Activated CD8-positive, alpha-beta T cell treated with anti-CD3 and anti-CD28 coated beads, Interleukin-2, amount 10 ng/mL, durations not matched to agents 7 days and 5 days (primary cell): ENCODE measurements around the gene CBX7. TPM values are rescaled to one million over a fixed set of nuclear protein-coding genes. Genes with fewer than 3 reads are reported as not detected.
"Not testable (repeated sequence)": the region's sequence is repeated elsewhere in the genome, so short reads cannot be mapped to it uniquely, and the experiment has no call there.

Source experiments
- ATAC-seq: fragments of 150-1000 bp; cut with Tn5 transposase; one replicate; pipeline ENCODE4 v1.10.0; 2021; ENCODE audit warnings: moderate library complexity
- CTCF ChIA-PET: fragments of 350-600 bp; sonication (Branson Sonifier 250); formaldehyde crosslinking; loops from one replicate; lab custom pipeline; 2021; ENCODE audit warnings: antibody characterized with exemption; lab: Charles Lee
- POLR2A ChIA-PET: fragments of 350-600 bp; sonication (Branson Sonifier 250); formaldehyde crosslinking; loops from one replicate; lab custom pipeline; 2021; ENCODE audit warnings: antibody characterized with exemption; lab: Charles Lee
- DNase-seq: peaks from one replicate; pipeline ENCODE4 v3.0.0-alpha.2; 2020
- H3K27ac Mint-ChIP-seq: one replicate; pipeline ENCODE4 v1.8.0; 2021; ENCODE audit warnings: mild to moderate bottlenecking, mixed read lengths
- H3K27me3 Mint-ChIP-seq: one replicate; pipeline ENCODE4 v1.8.0; 2021; ENCODE audit warnings: low read depth, mixed read lengths
- H3K36me3 Mint-ChIP-seq: one replicate; pipeline ENCODE4 v1.8.0; 2021; ENCODE audit warnings: low read depth, mixed read lengths
- H3K4me1 Mint-ChIP-seq: one replicate; pipeline ENCODE4 v1.8.0; 2021; ENCODE audit warnings: low read depth, mixed read lengths
- H3K4me3 Mint-ChIP-seq: one replicate; pipeline ENCODE4 v1.8.0; 2021; ENCODE audit warnings: mild to moderate bottlenecking, mixed read lengths
- H3K9me3 Mint-ChIP-seq: one replicate; pipeline ENCODE4 v1.8.0; 2022; ENCODE audit warnings: mixed read lengths; ENCODE audit not compliant: insufficient read depth
- total RNA-seq, 2 experiments: library from RNA; stranded (reverse); gene quantifications; one replicate each; pipeline ENCODE4 v1.2.3, GENCODE V29; 2021

The CBX7 gene
- total RNA-seq, 2 experiments from 2014 or later: 8.6 to 8.7 TPM

DNA sequence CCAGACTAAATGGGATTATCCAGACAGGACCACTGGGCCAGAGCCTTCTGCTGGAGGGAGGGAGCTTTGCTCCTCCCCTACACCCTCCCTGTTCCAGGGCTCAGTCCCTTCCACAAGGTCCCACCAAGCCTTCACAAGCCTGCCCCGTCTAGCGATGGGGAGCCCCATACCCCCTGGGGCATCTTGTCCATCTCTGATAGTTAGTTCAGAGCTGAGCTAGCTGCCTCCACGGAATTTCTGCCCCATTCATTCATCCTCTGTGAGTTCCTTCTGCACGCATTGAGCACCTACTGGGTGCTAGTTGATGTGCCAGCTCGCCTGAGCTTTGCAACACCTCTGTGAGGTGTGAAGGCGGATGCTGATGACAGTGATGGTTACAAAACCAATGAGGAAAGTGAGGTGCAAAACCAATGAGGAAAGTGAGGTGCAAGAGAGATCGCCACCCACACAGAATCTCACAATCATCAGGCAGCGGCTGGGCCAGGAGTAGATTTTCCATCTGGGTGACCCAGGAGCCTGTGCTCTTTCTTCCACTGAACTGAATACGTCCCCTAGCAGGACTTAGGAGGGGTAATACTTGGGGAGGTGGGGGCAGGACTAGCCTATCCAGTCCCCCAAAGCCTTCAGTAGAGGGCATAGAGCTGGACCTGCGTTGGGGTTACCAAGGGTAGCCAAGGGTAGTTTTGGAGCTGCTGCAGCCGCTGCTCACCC is 21.5 kb upstream of the CBX7 start:
- peak overlapping the region; percentile 94 for H3K27ac Mint-ChIP-seq
- H3K36me3 Mint-ChIP-seq: no peaks in the 10 kb centered on the region
- peak overlapping the region; percentile 48 for H3K4me3 Mint-ChIP-seq
- peak; percentile 37 for ATAC-seq
- peaks cover 6% of the 10 kb centered on the region for H3K27me3 Mint-ChIP-seq
- ChIA-PET CTCF (interaction anchor here (0.6 to 3.8 kb wide), 6 partner anchors 20 to 171 kb away, joined by 3 to 27 read pairs (median 6); partner anchors contain the start of gene RPL3), POLR2A (interaction anchor here (0.7 to 3.8 kb wide), 5 partner anchors 11 to 355 kb away, joined by 3 to 36 read pairs (median 4); partner anchors contain the start of gene RPL3)
- DNase-seq: peak; percentile 56
- H3K4me1 Mint-ChIP-seq: peaks cover 63% of the 10 kb centered on the region
- H3K9me3 Mint-ChIP-seq: no peaks in the 10 kb centered on the region

DNA sequence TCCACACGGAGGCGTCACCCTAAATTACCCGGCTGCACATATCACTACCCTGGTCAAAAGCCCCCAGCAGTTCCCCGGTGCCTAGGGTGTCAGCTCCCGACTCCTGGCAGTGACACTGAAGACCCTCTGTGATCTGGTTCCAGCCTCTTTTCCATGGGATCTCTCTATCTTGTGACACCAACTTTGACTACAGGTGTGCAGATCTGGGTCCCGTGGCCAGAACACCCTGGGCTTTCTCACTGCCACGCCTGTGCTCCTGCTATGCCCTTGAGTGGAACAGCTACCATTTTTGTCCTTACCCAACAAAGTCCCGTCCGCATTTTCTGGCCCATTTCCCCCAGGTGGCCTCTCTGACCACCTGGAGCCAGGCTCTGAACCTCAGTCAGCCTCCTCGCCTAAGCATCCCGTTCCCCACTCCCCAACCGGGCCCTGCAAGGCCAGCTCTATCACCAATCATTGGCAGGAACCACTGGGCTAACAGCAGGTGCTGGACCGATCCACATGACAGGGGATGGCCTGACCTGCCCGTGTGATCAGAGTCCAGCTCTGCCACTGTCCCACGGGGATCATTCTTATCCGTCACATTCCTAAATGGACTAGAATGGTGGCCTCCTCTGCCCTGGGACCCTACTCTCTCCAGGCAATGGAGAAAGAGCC is 20.7 kb upstream of the CBX7 start:
- Mint-ChIP-seq H3K4me1 (peaks cover 60% of the 10 kb centered on the region), H3K36me3 (no peaks in the 10 kb centered on the region), H3K9me3 (no peaks in the 10 kb centered on the region), H3K4me3 (no peak overlapping the region), H3K27me3 (peaks cover 9% of the 10 kb centered on the region), H3K27ac (peak overlapping the region; percentile 94)
- DNase-seq: no peak
- POLR2A ChIA-PET: interaction anchor here (0.7 to 3.8 kb wide), 3 partner anchors 139 to 356 kb away, joined by 3 to 36 read pairs (median 4); partner anchors contain the start of gene RPL3
- no peak for ATAC-seq
- CTCF ChIA-PET: interaction anchor here (1.2 to 3.8 kb wide), 5 partner anchors 19 to 170 kb away, joined by 3 to 27 read pairs (median 8); partner anchors contain the start of gene RPL3

DNA sequence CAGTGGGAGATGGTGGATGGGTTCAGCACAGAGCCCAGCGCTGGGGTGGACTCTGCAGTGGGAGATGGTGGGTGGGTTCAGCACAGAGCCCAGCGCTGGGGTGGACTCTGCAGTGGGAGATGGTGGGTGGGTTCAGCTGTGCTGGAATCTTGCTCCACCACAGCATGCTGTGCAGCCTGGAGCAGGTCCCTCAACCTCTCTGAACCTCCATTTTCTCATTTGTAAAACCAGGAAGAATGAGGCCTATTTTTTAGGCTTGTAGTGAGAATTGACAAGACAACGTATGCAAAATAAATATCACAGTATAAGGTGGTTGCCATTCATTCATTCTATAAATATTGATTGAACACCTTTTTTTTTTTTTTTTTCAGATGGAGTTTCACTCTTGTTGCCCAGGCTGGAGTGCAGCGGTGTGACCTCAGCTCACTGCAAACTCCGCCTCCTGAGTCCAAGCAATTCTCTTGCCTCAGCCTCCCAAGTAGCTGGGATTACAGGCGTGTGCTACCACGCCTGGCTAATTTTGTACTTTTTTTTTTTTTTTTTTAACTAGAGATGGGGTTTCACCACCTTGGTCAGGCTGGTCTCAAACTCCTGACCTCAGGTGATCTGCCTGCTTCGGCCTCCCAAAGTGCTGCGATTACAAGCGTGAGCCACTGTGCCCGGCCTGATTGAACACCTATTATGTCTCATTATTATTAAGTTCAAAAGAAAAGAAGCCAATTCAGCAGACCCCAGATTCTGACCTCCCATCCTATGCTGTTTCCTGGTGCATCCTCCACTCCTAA is 20.0 kb upstream of the CBX7 start:
- not testable (repeated sequence) for H3K36me3 Mint-ChIP-seq, H3K27me3 Mint-ChIP-seq, H3K9me3 Mint-ChIP-seq, H3K4me3 Mint-ChIP-seq, DNase-seq, ATAC-seq
- POLR2A ChIA-PET: interaction anchor here (0.9 to 3.8 kb wide), 3 partner anchors 134 to 146 kb away, joined by 3 to 43 read pairs (median 36); partner anchors contain the start of gene RPL3
- Mint-ChIP-seq H3K27ac (peak overlapping the region; percentile 52), H3K4me1 (peaks cover 53% of the 10 kb centered on the region)
- CTCF ChIA-PET: interaction anchor here (1.3 to 5.9 kb wide), 7 partner anchors 134 to 302 kb away, joined by 4 to 142 read pairs (median 10); partner anchors contain the start of genes CBX6 and RPL3

DNA sequence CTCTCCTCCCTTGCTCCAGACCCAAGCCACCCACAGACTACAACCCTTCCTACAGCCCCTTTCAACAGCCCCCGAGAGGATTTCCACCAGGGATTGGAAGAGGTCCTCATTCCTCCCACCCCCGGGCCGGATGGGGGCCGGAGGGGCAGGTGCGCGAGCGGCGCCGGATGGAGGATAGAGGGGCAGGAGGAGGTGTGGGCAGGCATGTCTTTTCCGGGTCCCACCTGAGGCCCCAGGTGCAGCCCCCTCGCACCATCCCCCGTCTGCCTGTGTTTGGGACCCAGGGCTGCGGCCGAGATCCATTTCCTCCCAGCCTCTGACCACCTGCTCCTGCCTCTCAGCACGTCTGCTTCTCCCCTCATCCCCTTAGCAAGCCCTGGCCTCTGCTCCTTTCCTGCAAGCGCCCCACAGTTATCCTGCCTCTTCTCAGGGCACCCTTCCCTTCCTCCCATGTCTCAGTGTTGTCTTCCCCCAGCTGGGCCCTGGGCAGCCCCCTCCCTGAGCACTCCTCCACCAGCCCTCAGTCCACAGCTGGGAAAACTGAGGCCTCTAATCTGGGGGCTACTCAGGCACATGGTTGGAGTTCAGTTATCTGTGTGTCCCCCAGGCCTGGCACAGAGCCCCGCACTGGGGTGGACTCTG is 19.3 kb upstream of the CBX7 start:
- POLR2A ChIA-PET: interaction anchor here (0.6 to 3.8 kb wide), 5 partner anchors 108 to 146 kb away, joined by 3 to 43 read pairs (median 3); partner anchors contain the start of gene RPL3
- H3K27me3 Mint-ChIP-seq: peaks cover 12% of the 10 kb centered on the region

DNA sequence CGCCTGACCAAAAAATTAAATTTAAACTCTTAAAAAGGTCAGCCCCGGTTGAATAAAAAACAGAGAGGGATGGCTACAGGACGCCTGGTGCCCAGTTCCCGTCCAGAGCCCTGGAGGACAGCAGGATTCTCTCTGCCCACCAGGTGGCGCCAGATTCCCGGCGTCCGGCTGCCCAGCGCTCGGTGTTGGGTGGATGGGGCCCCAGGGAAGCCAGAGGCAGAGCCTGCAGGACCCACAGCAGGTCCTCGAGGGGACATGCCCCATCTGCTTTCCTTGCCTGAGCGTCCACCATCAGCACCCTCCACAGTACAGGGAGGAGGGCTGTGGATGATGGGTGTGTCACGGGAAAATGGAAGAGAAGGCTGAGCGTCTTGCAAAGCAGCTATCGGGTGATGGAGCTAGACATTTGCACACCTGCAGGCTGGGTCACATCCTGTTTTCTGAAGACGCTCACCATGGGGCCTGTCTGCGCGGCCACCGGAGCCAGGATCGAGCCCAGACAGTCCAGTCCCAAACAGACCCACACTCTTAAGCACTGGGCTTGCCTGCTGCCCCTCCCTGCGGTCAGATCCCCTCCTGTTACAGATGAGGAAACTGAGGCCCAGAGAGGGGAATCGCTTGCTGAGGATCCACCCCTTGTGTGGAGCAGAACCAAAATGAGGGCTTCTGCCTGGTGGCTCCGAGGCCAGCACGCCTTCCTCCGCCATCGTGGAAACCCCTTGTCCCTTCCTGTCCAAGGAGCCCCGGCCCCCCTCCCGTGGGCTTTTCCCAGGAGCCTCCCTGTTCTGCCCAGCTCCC is 18.5 kb upstream of the CBX7 start:
- H3K4me3 Mint-ChIP-seq: peak overlapping the region; percentile 66
- ChIA-PET POLR2A (interaction anchor here (0.6 to 3.8 kb wide), 5 partner anchors 109 to 147 kb away, joined by 3 to 43 read pairs (median 3); partner anchors contain the start of gene RPL3), CTCF (interaction anchor here (0.6 to 5.9 kb wide), 45 partner anchors 9 to 360 kb away, joined by 3 to 142 read pairs (median 5); partner anchors contain the start of genes CBX6, CBX7, RPL3 and SYNGR1)

More for the DNA sequence above, 19.3 kb upstream of the CBX7 start:
- Mint-ChIP-seq H3K27ac (peak overlapping the region; percentile 79), H3K4me1 (peaks cover 47% of the 10 kb centered on the region), H3K36me3 (no peaks in the 10 kb centered on the region), H3K4me3 (no peak overlapping the region), H3K9me3 (no peaks in the 10 kb centered on the region)
- CTCF ChIA-PET: interaction anchor here (0.6 to 5.9 kb wide), 43 partner anchors 8 to 359 kb away, joined by 3 to 142 read pairs (median 5); partner anchors contain the start of genes CBX6, CBX7, RPL3 and SYNGR1
- ATAC-seq (no peak), DNase-seq (no peak)

DNA sequence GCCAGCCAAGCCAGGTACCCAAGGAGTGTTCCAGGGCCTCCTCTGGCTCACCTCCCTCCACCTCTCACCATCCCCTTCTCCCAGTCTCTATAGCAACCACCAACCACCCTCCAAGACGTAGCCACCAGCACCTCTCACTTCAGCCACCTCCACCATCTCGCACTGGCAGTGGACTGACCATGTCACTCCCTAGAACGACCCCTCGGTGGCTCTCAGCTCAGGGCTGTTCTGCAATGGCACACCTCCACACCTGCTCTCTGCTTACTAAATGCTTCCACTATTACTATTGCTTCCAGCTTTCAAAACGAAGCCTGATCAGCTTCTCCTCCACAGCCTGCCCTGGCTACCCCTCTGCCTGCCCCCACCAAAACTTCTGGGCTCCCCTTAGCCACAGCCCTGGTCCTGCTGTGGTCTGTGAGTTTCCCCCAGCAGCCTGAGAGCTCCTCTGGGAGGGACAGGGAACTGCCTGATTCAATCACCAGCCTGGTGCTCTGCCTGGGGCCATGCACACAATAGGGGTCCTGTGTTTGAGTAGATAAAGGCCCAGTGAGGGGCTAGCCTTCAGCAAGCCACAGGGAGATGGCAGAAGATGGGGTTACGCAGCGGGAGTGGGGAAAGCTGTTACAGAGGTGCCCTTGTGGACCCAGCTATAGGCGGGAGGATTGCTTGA is 17.5 kb upstream of the CBX7 start:
- no peaks in the 10 kb centered on the region for H3K36me3 Mint-ChIP-seq
- H3K4me1 Mint-ChIP-seq: peaks cover 38% of the 10 kb centered on the region
- POLR2A ChIA-PET: interaction anchor here (1.1 to 3.8 kb wide), 3 partner anchors 142 to 148 kb away, joined by 3 to 43 read pairs (median 11); partner anchors contain the start of gene RPL3
- CTCF ChIA-PET: interaction anchor here (0.7 to 5.9 kb wide), 20 partner anchors 9 to 360 kb away, joined by 3 to 142 read pairs (median 9); partner anchors contain the start of genes CBX6, CBX7, RPL3 and SYNGR1
- H3K27ac Mint-ChIP-seq: no peak overlapping the region
- H3K4me3 Mint-ChIP-seq: no peak overlapping the region
- H3K27me3 Mint-ChIP-seq: peaks cover 12% of the 10 kb centered on the region
- H3K9me3 Mint-ChIP-seq: no peaks in the 10 kb centered on the region
- ATAC-seq: no peak
- DNase-seq: no peak

More for the DNA sequence above, 18.5 kb upstream of the CBX7 start:
- ATAC-seq: peak; percentile 78
- Mint-ChIP-seq H3K9me3 (no peaks in the 10 kb centered on the region), H3K27me3 (peaks cover 12% of the 10 kb centered on the region), H3K27ac (peak overlapping the region; percentile 79), H3K36me3 (no peaks in the 10 kb centered on the region), H3K4me1 (peaks cover 43% of the 10 kb centered on the region)
- DNase-seq: peak; percentile 88

DNA sequence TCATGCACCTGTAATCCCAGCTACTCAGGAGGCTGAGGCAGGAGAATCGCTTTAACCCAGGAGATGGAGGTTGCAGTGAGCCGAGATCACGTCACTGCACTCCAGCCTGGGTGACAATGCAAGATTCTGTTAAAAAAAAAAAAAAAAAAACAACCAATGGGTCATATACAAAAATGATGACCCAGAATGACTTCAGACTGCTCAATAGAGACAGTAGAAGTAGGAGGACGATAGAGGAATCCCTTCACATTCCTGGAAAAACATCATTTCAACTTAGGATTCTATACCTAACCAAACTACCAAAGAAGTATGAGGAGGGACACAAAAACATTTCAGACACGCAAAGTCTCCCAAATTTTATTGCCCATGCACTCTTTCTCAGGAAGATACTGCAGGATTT is 14.1 kb upstream of the CBX7 start:
- Mint-ChIP-seq H3K9me3 (no peaks in the 10 kb centered on the region), H3K4me3 (no peak overlapping the region), H3K27ac (no peak overlapping the region), H3K4me1 (peaks cover 9% of the 10 kb centered on the region), H3K27me3 (peaks cover 12% of the 10 kb centered on the region), H3K36me3 (no peaks in the 10 kb centered on the region)
- ChIA-PET POLR2A (no interaction called here), CTCF (interaction anchor here (1.3 to 5.9 kb wide), 2 partner anchors 151 to 163 kb away, joined by 3 to 142 read pairs; partner anchors contain the start of gene RPL3)
- ATAC-seq (no peak), DNase-seq (no peak)

DNA sequence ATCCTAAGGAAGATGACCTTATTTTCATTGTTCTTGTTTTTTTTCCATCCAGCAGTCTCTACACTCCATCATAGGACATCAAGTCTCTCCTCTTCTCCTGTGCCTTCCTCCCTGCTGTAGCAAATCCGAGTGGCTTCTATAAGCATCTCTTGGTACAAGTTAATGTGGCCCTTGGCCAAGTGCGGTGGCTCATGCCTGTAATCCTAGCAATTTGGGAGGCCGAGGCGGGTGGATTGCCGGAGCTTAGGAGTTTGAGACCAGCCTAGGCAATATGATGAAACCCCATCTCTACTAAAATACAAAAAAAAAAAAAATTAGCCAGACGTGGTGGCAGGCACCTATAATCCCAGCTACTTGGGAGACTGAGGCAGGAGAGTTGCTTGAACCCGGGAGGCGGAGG is 3.6 kb upstream of the CBX7 start:
- not testable (repeated sequence) for H3K27ac Mint-ChIP-seq, H3K4me3 Mint-ChIP-seq, H3K9me3 Mint-ChIP-seq, DNase-seq, H3K4me1 Mint-ChIP-seq, H3K36me3 Mint-ChIP-seq, ATAC-seq
- peaks cover 21% of the 10 kb centered on the region for H3K27me3 Mint-ChIP-seq
- POLR2A ChIA-PET: interaction anchor here (8.8 kb wide), 1 partner anchor 162 kb away, joined by 63 read pairs; the partner anchor contains the start of gene RPL3
- CTCF ChIA-PET: interaction anchor here (1.2 to 3.3 kb wide), 5 partner anchors 14 to 161 kb away, joined by 3 to 16 read pairs (median 7); no protein-coding TSS in a partner anchor

DNA sequence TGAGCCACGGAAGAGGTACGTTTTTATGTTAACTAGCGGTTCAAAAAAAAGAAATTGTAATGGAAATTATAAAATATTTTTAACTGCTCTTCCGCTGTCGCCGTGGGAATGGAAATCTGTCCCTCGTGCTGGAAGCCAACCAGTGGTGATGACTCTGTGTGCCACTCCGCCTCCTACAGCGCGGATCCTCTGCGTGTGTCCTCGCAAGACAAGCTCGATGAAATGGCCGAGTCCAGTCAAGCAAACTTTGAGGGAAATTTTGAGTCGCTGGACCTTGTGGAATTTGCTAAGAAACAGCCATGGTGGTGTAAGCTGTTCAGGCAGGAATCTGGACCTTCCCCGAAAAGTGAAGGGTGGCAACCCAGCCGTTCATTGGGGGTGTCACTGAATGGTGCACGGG is 2.9 kb upstream of the CBX7 start:
- peaks cover 17% of the 10 kb centered on the region for H3K4me1 Mint-ChIP-seq
- CTCF ChIA-PET: interaction anchor here (0.7 to 3.3 kb wide), 8 partner anchors 10 to 286 kb away, joined by 3 to 16 read pairs (median 6); no protein-coding TSS in a partner anchor
- ATAC-seq: no peak
- H3K27me3 Mint-ChIP-seq: peaks cover 19% of the 10 kb centered on the region
- POLR2A ChIA-PET: interaction anchor here (1.2 to 8.8 kb wide), 2 partner anchors 26 to 163 kb away, joined by 3 to 63 read pairs; partner anchors contain the start of gene RPL3
- H3K4me3 Mint-ChIP-seq: no peak overlapping the region
- peaks cover 3% of the 10 kb centered on the region for H3K36me3 Mint-ChIP-seq
- H3K27ac Mint-ChIP-seq: no peak overlapping the region
- no peak for DNase-seq
- H3K9me3 Mint-ChIP-seq: no peaks in the 10 kb centered on the region
